ENCODE results near the gene SIN3A.

DNA sequence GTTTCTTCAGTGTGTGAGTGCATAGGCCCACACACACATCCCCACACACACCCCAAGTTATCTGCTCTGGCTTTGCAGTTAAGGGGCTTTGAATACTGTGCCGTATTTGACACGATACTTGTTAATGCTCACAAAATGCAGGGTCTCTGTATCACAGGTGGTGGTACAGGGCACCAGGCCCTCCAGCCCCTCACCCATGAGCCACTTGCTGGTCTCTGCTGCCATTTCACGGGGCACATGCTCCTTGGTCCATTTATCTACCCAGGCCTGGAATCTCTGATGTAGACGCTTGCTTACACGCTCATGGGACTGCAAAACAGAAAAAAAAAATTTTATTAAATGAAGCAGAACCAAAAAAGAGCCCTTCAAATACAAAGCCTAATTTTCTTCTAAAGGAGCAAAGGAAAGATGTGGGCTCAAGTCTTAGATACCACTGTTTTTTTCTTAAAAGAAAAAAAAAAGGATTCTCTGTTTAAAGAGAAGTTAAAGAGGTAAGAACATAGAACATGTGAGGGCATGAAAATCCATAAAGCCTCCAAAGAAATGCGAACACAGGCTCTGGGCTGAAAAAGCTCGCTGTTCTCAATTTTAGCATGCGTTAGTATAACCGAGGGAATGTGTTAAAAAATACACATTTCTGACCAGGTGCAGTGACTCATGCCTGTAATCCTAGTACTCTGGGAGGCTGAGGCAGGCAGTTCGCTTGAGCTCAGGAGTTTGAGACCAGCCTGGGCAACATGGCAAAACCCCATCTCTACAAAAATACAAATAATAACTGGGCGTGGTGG, 79.4 kb downstream of the SIN3A start:
- TF ChIP-seq, protein P1, sequence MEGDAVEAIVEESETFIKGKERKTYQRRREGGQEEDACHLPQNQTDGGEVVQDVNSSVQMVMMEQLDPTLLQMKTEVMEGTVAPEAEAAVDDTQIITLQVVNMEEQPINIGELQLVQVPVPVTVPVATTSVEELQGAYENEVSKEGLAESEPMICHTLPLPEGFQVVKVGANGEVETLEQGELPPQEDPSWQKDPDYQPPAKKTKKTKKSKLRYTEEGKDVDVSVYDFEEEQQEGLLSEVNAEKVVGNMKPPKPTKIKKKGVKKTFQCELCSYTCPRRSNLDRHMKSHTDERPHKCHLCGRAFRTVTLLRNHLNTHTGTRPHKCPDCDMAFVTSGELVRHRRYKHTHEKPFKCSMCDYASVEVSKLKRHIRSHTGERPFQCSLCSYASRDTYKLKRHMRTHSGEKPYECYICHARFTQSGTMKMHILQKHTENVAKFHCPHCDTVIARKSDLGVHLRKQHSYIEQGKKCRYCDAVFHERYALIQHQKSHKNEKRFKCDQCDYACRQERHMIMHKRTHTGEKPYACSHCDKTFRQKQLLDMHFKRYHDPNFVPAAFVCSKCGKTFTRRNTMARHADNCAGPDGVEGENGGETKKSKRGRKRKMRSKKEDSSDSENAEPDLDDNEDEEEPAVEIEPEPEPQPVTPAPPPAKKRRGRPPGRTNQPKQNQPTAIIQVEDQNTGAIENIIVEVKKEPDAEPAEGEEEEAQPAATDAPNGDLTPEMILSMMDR (IDR thresholded peaks at IDR 0.05): no peak
- TF ChIP-seq POLR2A (IDR thresholded peaks at IDR 0.05; ENCODE audit: low read depth): no peak
